DMS53 treated with DMSO at 0.1 percent for 48 hours (cell line): ENCODE measurements around the gene APOBEC3F.
"Not testable (repeated sequence)": the region's sequence is repeated elsewhere in the genome, so short reads cannot be mapped to it uniquely, and the experiment has no call there.

Source experiments
- DNase-seq: peaks from one replicate; lab custom pipeline; 2025; ENCODE audit not compliant: unreplicated experiment; lab: John Stamatoyannopoulos, UW

The APOBEC3F gene

GRCh38 chr22:39026509-39027150, 14.0 kb upstream of the APOBEC3F start:
- DNase-seq = no peak

- DNase-seq = no peak
Measured at GRCh38 chr22:39027717-39028116, 12.9 kb upstream of the APOBEC3F start.

GRCh38 chr22:39028281-39028680, 12.4 kb upstream of the APOBEC3F start:
- no peak for DNase-seq

- DNase-seq = no peak
Measured at GRCh38 chr22:39029227-39029626, 11.4 kb upstream of the APOBEC3F start.

GRCh38 chr22:39030705-39031104, 10.0 kb upstream of the APOBEC3F start:
- DNase-seq = no peak

- not testable (repeated sequence) for DNase-seq
Measured at GRCh38 chr22:39031434-39032295, 9.0 kb upstream of the APOBEC3F start.

- DNase-seq = not testable (repeated sequence)
Measured at GRCh38 chr22:39037071-39037470, 3.6 kb upstream of the APOBEC3F start.

GRCh38 chr22:39039306-39040126, 1.1 kb upstream of the APOBEC3F start:
- no peak for DNase-seq

GRCh38 chr22:39040155-39040537, 518 bp upstream of the APOBEC3F start:
- not testable (repeated sequence) for DNase-seq

GRCh38 chr22:39041908-39042307, 1.2 kb downstream of the APOBEC3F start:
- no peak for DNase-seq

GRCh38 chr22:39043063-39043462, 2.4 kb downstream of the APOBEC3F start:
- not testable (repeated sequence) for DNase-seq

- not testable (repeated sequence) for DNase-seq
Measured at GRCh38 chr22:39045136-39045535, 4.5 kb downstream of the APOBEC3F start.

- DNase-seq = not testable (repeated sequence)
Measured at GRCh38 chr22:39049486-39049885, 8.8 kb downstream of the APOBEC3F start.

GRCh38 chr22:39051844-39052495, 11.3 kb downstream of the APOBEC3F start:
- DNase-seq = not testable (repeated sequence)

- no peak for DNase-seq
Measured at GRCh38 chr22:39055658-39056057, 15.0 kb downstream of the APOBEC3F start.

GRCh38 chr22:39061290-39061689, 20.6 kb downstream of the APOBEC3F start:
- not testable (repeated sequence) for DNase-seq

- not testable (repeated sequence) for DNase-seq
Measured at GRCh38 chr22:39061951-39062350, 21.3 kb downstream of the APOBEC3F start.

GRCh38 chr22:39063904-39064303, 23.2 kb downstream of the APOBEC3F start:
- not testable (repeated sequence) for DNase-seq

GRCh38 chr22:39066442-39067276, 26.0 kb downstream of the APOBEC3F start:
- not testable (repeated sequence) for DNase-seq
